HG03520 (cell line): ENCODE measurements around the gene CACHD1.

ENCODE experiments used
- ATAC-seq: cut with Tn5 transposase; IDR thresholded peaks from one replicate; pipeline ENCODE4 v1.9.1; 2021; ENCODE audit warnings: mild to moderate bottlenecking, moderate library complexity; ENCODE audit not compliant: unreplicated experiment

Gene CACHD1

GRCh38 chr1:64469977-64470664, at the start of gene CACHD1:
Gene CACHD1 (plus strand): TSS chr1:64470129. CDS start chr1:64470745, 616 bp downstream.
- peak; percentile 82 for ATAC-seq

- ATAC-seq, result no peak
These were observed 48.6 kb upstream of the CACHD1 start for GRCh38 chr1:64421377-64421776.

GRCh38 chr1:64423526-64423925, 46.4 kb upstream of the CACHD1 start:
- ATAC-seq, result no peak

- no peak for ATAC-seq
These were observed 45.5 kb upstream of the CACHD1 start for GRCh38 chr1:64424412-64424811.

GRCh38 chr1:64425521-64425920, 44.4 kb upstream of the CACHD1 start:
- no peak for ATAC-seq

GRCh38 chr1:64426681-64427080, 43.2 kb upstream of the CACHD1 start:
- ATAC-seq, result no peak

- no peak for ATAC-seq
These were observed 42.0 kb upstream of the CACHD1 start for GRCh38 chr1:64427879-64428278.

GRCh38 chr1:64433308-64433707, 36.6 kb upstream of the CACHD1 start:
- no peak for ATAC-seq

- no peak for ATAC-seq
These were observed 36.2 kb upstream of the CACHD1 start for GRCh38 chr1:64433747-64434146.

GRCh38 chr1:64435000-64435399, 34.9 kb upstream of the CACHD1 start:
- no peak for ATAC-seq

GRCh38 chr1:64437453-64437852, 32.5 kb upstream of the CACHD1 start:
- ATAC-seq, result no peak

- ATAC-seq, result no peak
These were observed 29.6 kb upstream of the CACHD1 start for GRCh38 chr1:64440183-64440826.

- no peak for ATAC-seq
These were observed 18.5 kb upstream of the CACHD1 start for GRCh38 chr1:64451440-64451839.

- ATAC-seq, result no peak
These were observed 16.2 kb upstream of the CACHD1 start for GRCh38 chr1:64453688-64454087.

- ATAC-seq, result no peak
These were observed 11.0 kb upstream of the CACHD1 start for GRCh38 chr1:64458915-64459314.

GRCh38 chr1:64459743-64460142, 10.2 kb upstream of the CACHD1 start:
- ATAC-seq, result no peak

GRCh38 chr1:64466033-64466432, 3.9 kb upstream of the CACHD1 start:
- no peak for ATAC-seq

- ATAC-seq, result no peak
These were observed 583 bp upstream of the CACHD1 start for GRCh38 chr1:64469116-64469976.

- ATAC-seq, result peak; percentile 11
These were observed 812 bp downstream of the CACHD1 start for GRCh38 chr1:64470665-64471217.

GRCh38 chr1:64471218-64472039, 1.5 kb downstream of the CACHD1 start:
- no peak for ATAC-seq

- no peak for ATAC-seq
These were observed 2.1 kb downstream of the CACHD1 start for GRCh38 chr1:64472040-64472376.
